ENCODE measurements around the gene NUB1.
A peak's percentile ranks its signal among the peaks of the same experiment; 100 is the strongest.

The NUB1 gene

DNA sequence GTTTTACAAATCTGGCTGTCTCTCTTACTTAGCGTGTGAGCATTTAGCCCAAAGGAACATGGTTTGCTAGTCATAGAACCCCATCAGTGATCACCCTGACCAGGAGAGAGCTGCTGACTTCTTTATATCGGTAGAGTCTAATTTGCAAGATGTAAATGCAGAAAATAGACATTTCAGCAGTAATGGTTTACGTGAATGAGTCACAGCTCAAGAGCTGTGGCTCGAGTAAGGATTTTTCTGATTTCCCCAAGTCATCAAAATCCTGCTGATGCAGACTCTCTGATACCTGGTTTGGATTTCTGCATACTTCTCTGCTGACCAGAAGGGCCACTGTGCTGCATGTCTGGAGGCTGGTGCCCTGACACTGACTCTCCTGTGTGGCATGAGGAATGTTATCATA is 25.7 kb downstream of the NUB1 start:
- TF ChIP-seq CTCF (conservative IDR thresholded peaks at IDR 0.05; ENCODE audit: low read depth, low read length), result no peak
- no peak overlapping the region for H3K4me3 ChIP-seq (ENCODE audit: low read depth, low read length)
- DNase-seq (ENCODE audit: low read depth), result peak; percentile 60

- peak; percentile 99 for TF ChIP-seq CTCF (conservative IDR thresholded peaks at IDR 0.05; ENCODE audit: low read depth, low read length)
- no peak overlapping the region for H3K4me3 ChIP-seq (ENCODE audit: low read depth, low read length)
- peak; percentile 85 for DNase-seq (ENCODE audit: low read depth)
Measured at GRCh38 chr7:151368136-151368571, 26.5 kb downstream of the NUB1 start.

GRCh38 chr7:151371266-151371665 is 29.7 kb downstream of the NUB1 start:
- TF ChIP-seq CTCF (conservative IDR thresholded peaks at IDR 0.05; ENCODE audit: low read depth, low read length), result no peak

GRCh38 chr7:151372612-151373265 is 31.1 kb downstream of the NUB1 start:
- DNase-seq (ENCODE audit: low read depth), result peak; percentile 52
- no peak for TF ChIP-seq CTCF (conservative IDR thresholded peaks at IDR 0.05; ENCODE audit: low read depth, low read length)
- H3K4me3 ChIP-seq (ENCODE audit: low read depth, low read length), result no peak overlapping the region

More at GRCh38 chr7:151371266-151371665, 29.7 kb downstream of the NUB1 start:
- no peak for DNase-seq (ENCODE audit: low read depth)
- H3K4me3 ChIP-seq (ENCODE audit: low read depth, low read length), result no peak overlapping the region

- H3K4me3 ChIP-seq (ENCODE audit: low read depth, low read length), result no peak overlapping the region
- no peak for TF ChIP-seq CTCF (conservative IDR thresholded peaks at IDR 0.05; ENCODE audit: low read depth, low read length)
- DNase-seq (ENCODE audit: low read depth), result no peak
Measured at GRCh38 chr7:151373599-151373998, 32.0 kb downstream of the NUB1 start.

DNA sequence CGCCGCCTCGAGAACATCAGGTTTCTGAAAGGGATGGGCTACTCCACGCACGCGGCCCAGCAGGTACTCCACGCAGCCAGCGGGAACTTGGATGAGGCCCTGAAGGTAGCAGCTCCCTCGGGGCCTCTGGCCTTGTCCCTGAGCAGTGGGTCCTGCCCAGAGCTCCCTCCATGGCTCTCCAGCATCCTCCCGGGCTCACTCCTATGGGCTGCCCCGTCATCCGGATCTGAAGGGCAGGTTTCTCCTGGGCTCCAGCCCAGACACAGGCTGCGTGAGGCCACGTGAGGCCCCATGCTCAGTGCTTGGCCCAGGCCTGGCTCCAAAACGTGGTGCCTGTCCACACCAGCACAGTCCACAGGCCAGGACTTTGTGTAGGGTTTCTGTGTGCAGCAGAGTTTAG is 32.5 kb downstream of the NUB1 start:
- DNase-seq (ENCODE audit: low read depth), result no peak
- no peak overlapping the region for H3K4me3 ChIP-seq (ENCODE audit: low read depth, low read length)
- TF ChIP-seq CTCF (conservative IDR thresholded peaks at IDR 0.05; ENCODE audit: low read depth, low read length), result no peak

- no peak overlapping the region for H3K4me3 ChIP-seq (ENCODE audit: low read depth, low read length)
- no peak for TF ChIP-seq CTCF (conservative IDR thresholded peaks at IDR 0.05; ENCODE audit: low read depth, low read length)
- DNase-seq (ENCODE audit: low read depth), result no peak
Measured at GRCh38 chr7:151374726-151375125, 33.1 kb downstream of the NUB1 start.

Measured in choroid plexus epithelial cell (primary cell).